ENCODE results near the gene NKAIN2.

NKAIN2 gene

GRCh38 chr6:124193132-124193531, 389.5 kb downstream of the NKAIN2 start:
- no peaks in the 10 kb centered on the region for H3K27me3 ChIP-seq (ENCODE audit: low read length)
- no peak overlapping the region for H3K9ac ChIP-seq (ENCODE audit: low read length)
- H3K4me3 ChIP-seq (ENCODE audit: insufficient read depth, low read length, poor library complexity, severe bottlenecking): no peak overlapping the region
- no peaks in the 10 kb centered on the region for H3K36me3 ChIP-seq (ENCODE audit: low read length)
- no peak overlapping the region for H3K27ac ChIP-seq (ENCODE audit: low read depth, low read length)
- H3K9me2 ChIP-seq (replicated peaks; ENCODE audit: insufficient read depth, low read length): no peaks in the 10 kb centered on the region
- H2AFZ ChIP-seq (ENCODE audit: low read depth, low read length, severe bottlenecking): no peak overlapping the region
- no peaks in the 10 kb centered on the region for H3F3A ChIP-seq (ENCODE audit: insufficient read depth)
- no peak for TF ChIP-seq EZH2phosphoT487 (conservative IDR thresholded peaks at IDR 0.05; ENCODE audit: low read length)
- no peak for TF ChIP-seq CTCF (IDR thresholded peaks at IDR 0.05; ENCODE audit: insufficient read depth, low read length, poor library complexity, severe bottlenecking)
- no peaks in the 10 kb centered on the region for H4K20me1 ChIP-seq (ENCODE audit: low read depth, low read length)
- H3K79me2 ChIP-seq (ENCODE audit: insufficient read depth, low read length): no peaks in the 10 kb centered on the region
- no peak overlapping the region for H3K4me2 ChIP-seq (ENCODE audit: low read depth, low read length, poor library complexity, severe bottlenecking)
- H3K9me3 ChIP-seq (ENCODE audit: insufficient read depth, low read length): no peaks in the 10 kb centered on the region

GRCh38 chr6:124197148-124197547, 393.5 kb downstream of the NKAIN2 start:
- H2AFZ ChIP-seq (ENCODE audit: low read depth, low read length, severe bottlenecking): no peak overlapping the region
- H3K4me3 ChIP-seq (ENCODE audit: insufficient read depth, low read length, poor library complexity, severe bottlenecking): no peak overlapping the region
- TF ChIP-seq EZH2phosphoT487 (conservative IDR thresholded peaks at IDR 0.05; ENCODE audit: low read length) (no peak), CTCF (IDR thresholded peaks at IDR 0.05; ENCODE audit: insufficient read depth, low read length, poor library complexity, severe bottlenecking) (no peak)
- no peaks in the 10 kb centered on the region; the same call in 1 of the 2 replicates for H3K9me2 ChIP-seq (replicated peaks; ENCODE audit: insufficient read depth, low read length)
- no peaks in the 10 kb centered on the region for H3K9me3 ChIP-seq (ENCODE audit: insufficient read depth, low read length)
- no peaks in the 10 kb centered on the region for H4K20me1 ChIP-seq (ENCODE audit: low read depth, low read length)
- no peak overlapping the region for H3K9ac ChIP-seq (ENCODE audit: low read length)
- no peaks in the 10 kb centered on the region for H3K79me2 ChIP-seq (ENCODE audit: insufficient read depth, low read length)
- H3K4me2 ChIP-seq (ENCODE audit: low read depth, low read length, poor library complexity, severe bottlenecking): no peak overlapping the region
- H3K27me3 ChIP-seq (ENCODE audit: low read length): no peaks in the 10 kb centered on the region
- no peaks in the 10 kb centered on the region for H3K36me3 ChIP-seq (ENCODE audit: low read length)
- no peak overlapping the region for H3K27ac ChIP-seq (ENCODE audit: low read depth, low read length)
- no peaks in the 10 kb centered on the region for H3F3A ChIP-seq (ENCODE audit: insufficient read depth)

GRCh38 chr6:124199286-124199685, 395.6 kb downstream of the NKAIN2 start:
- H3K79me2 ChIP-seq (ENCODE audit: insufficient read depth, low read length): no peaks in the 10 kb centered on the region
- no peak overlapping the region for H2AFZ ChIP-seq (ENCODE audit: low read depth, low read length, severe bottlenecking)
- H3K27me3 ChIP-seq (ENCODE audit: low read length): no peaks in the 10 kb centered on the region
- H3K9ac ChIP-seq (ENCODE audit: low read length): no peak overlapping the region
- no peak overlapping the region for H3K4me3 ChIP-seq (ENCODE audit: insufficient read depth, low read length, poor library complexity, severe bottlenecking)
- no peaks in the 10 kb centered on the region for H3K9me3 ChIP-seq (ENCODE audit: insufficient read depth, low read length)
- H4K20me1 ChIP-seq (ENCODE audit: low read depth, low read length): no peaks in the 10 kb centered on the region
- no peaks in the 10 kb centered on the region; the same call in 1 of the 2 replicates for H3K9me2 ChIP-seq (replicated peaks; ENCODE audit: insufficient read depth, low read length)
- H3K4me2 ChIP-seq (ENCODE audit: low read depth, low read length, poor library complexity, severe bottlenecking): no peak overlapping the region
- no peaks in the 10 kb centered on the region for H3K36me3 ChIP-seq (ENCODE audit: low read length)
- no peak overlapping the region for H3K27ac ChIP-seq (ENCODE audit: low read depth, low read length)
- TF ChIP-seq CTCF (IDR thresholded peaks at IDR 0.05; ENCODE audit: insufficient read depth, low read length, poor library complexity, severe bottlenecking) (no peak), EZH2phosphoT487 (conservative IDR thresholded peaks at IDR 0.05; ENCODE audit: low read length) (no peak)
- no peaks in the 10 kb centered on the region for H3F3A ChIP-seq (ENCODE audit: insufficient read depth)
